Smooth muscle cell (in vitro differentiated cells): Measurements from ENCODE around the gene WNT7A. TPM values are rescaled to one million over a fixed set of nuclear protein-coding genes. Genes with fewer than 3 reads are reported as not detected.

Experiments used
- DNase-seq: peaks from one replicate; lab custom pipeline; 2025; ENCODE audit not compliant: unreplicated experiment; lab: John Stamatoyannopoulos, UW
- H2AFZ ChIP-seq: fragments of 200-600 bp; sonication (generic); 2 replicates; pipeline ENCODE4 v1.6.0; 2016; ENCODE audit warnings: antibody characterized with exemption, low read depth, mild to moderate bottlenecking
- H3F3A ChIP-seq: fragments of 200-600 bp; sonication (generic); 2 replicates; pipeline ENCODE4 v1.6.0; 2017; ENCODE audit warnings: antibody characterized with exemption, low read depth
- H3K27ac ChIP-seq: fragments of 200-600 bp; sonication (generic); 2 replicates; pipeline ENCODE4 v1.5.1; 2016; ENCODE audit warnings: low read depth, mild to moderate bottlenecking
- H3K27me3 ChIP-seq: fragments of 200-600 bp; sonication (generic); 2 replicates; pipeline ENCODE4 v1.6.1; 2016; ENCODE audit warnings: low read depth, mild to moderate bottlenecking
- H3K36me3 ChIP-seq: fragments of 200-600 bp; sonication (generic); 2 replicates; pipeline ENCODE4 v1.5.1; 2016; ENCODE audit warnings: low read depth
- H3K4me1 ChIP-seq: fragments of 200-600 bp; sonication (generic); 2 replicates; pipeline ENCODE4 v1.5.1; 2016; ENCODE audit warnings: low read depth
- H3K4me2 ChIP-seq: fragments of 200-600 bp; sonication (generic); 2 replicates; pipeline ENCODE4 v1.6.0; 2016; ENCODE audit warnings: mild to moderate bottlenecking
- H3K4me3 ChIP-seq: fragments of 200-600 bp; sonication (generic); 2 replicates; pipeline ENCODE4 v1.5.1; 2016; ENCODE audit warnings: mild to moderate bottlenecking
- H3K79me2 ChIP-seq: fragments of 200-600 bp; sonication (generic); 2 replicates; pipeline ENCODE4 v1.6.0; 2016; ENCODE audit warnings: low read depth, mild to moderate bottlenecking
- H3K9ac ChIP-seq: fragments of 200-600 bp; sonication (generic); 2 replicates; pipeline ENCODE4 v1.6.0; 2016; ENCODE audit warnings: low read depth
- H3K9me3 ChIP-seq: fragments of 200-600 bp; sonication (generic); replicated peaks from 2 replicates; pipeline ENCODE4 v1.5.1; 2016; ENCODE audit warnings: low read depth
- H4K20me1 ChIP-seq: fragments of 200-600 bp; sonication (generic); 2 replicates; pipeline ENCODE4 v1.6.0; 2016; ENCODE audit warnings: low read depth
- CTCF ChIP-seq: fragments of 200-600 bp; sonication (generic); IDR thresholded peaks from 2 replicates; pipeline ENCODE4 v1.5.1; 2017; ENCODE audit warnings: borderline replicate concordance, mild to moderate bottlenecking, antibody characterized with exemption; ENCODE audit not compliant: insufficient read depth, poor library complexity, severe bottlenecking
- WGBS: methylation state at CpG from one replicate; pipeline ENCODE4 v1.1.7; 2016; ENCODE audit warnings: low lambda C conversion rate; 5-methylcytosine and 5-hydroxymethylcytosine counted together
- polyA plus RNA-seq: library from polyadenylated mRNA; unstranded; fragments of >200 nt; fragmentation: Nextera tagmentation; extraction: Ambion mirVana; gene quantifications from 2 replicates; pipeline ENCODE4 v1.2.1, GENCODE V29; 2016
- total RNA-seq: library from RNA; depleted of rRNA; stranded (reverse); fragments of >200 nt; gene quantifications from 2 replicates; pipeline ENCODE4 v1.2.3, GENCODE V29; 2014

The WNT7A gene
- total and polyA plus RNA-seq, 2 experiments from 2014 or later = 0.18 to 0.24 TPM

GRCh38 chr3:13865581-13865980 lies 14.3 kb downstream of the WNT7A start:
- H4K20me1 ChIP-seq = no peaks in the 10 kb centered on the region
- no peaks in the 10 kb centered on the region for H3F3A ChIP-seq
- H2AFZ ChIP-seq = no peak overlapping the region
- TF ChIP-seq CTCF = no peak
- H3K9ac ChIP-seq = no peak overlapping the region
- no peak overlapping the region for H3K4me2 ChIP-seq
- 78% methylated on average over 7 of the region's 7 CpGs for WGBS
- no peaks in the 10 kb centered on the region for H3K36me3 ChIP-seq
- no peak overlapping the region for H3K4me3 ChIP-seq
- H3K79me2 ChIP-seq = no peaks in the 10 kb centered on the region
- H3K27ac ChIP-seq = no peak overlapping the region
- no peak for DNase-seq
- no peaks in the 10 kb centered on the region for H3K9me3 ChIP-seq
- peaks cover 23% of the 10 kb centered on the region for H3K27me3 ChIP-seq
- no peaks in the 10 kb centered on the region for H3K4me1 ChIP-seq

DNA sequence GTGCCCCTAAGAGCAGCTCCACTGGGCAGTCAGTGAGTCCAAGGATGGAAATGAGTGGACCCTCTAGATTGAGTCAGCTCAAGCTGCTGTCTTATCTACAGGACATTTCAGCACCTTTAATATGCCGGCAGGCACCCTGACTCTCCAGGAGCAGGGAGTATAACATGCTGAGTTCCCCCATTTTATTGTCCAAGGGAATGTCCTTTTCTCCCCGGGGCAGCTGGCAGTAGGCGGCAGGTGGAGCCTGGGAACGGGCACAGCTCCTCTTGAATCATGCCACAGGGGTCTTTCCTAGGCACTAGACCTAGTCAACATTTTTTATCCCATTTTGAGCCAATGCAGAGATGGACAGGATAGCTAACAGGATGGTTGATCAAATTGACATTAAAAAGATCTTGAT lies 14.8 kb downstream of the WNT7A start:
- no peaks in the 10 kb centered on the region for H3K36me3 ChIP-seq
- H2AFZ ChIP-seq = no peak overlapping the region
- no peaks in the 10 kb centered on the region for H3K79me2 ChIP-seq
- H3F3A ChIP-seq = no peaks in the 10 kb centered on the region
- no peaks in the 10 kb centered on the region for H4K20me1 ChIP-seq
- H3K9ac ChIP-seq = no peak overlapping the region
- peaks cover 23% of the 10 kb centered on the region for H3K27me3 ChIP-seq
- DNase-seq = no peak
- WGBS = 92% methylated on average over 4 of the region's 4 CpGs
- no peak overlapping the region for H3K27ac ChIP-seq
- no peak overlapping the region for H3K4me2 ChIP-seq
- no peaks in the 10 kb centered on the region for H3K9me3 ChIP-seq
- no peak for TF ChIP-seq CTCF
- no peak overlapping the region for H3K4me3 ChIP-seq
- no peaks in the 10 kb centered on the region for H3K4me1 ChIP-seq

- H3K9me3 ChIP-seq = no peaks in the 10 kb centered on the region
- H3K36me3 ChIP-seq = no peaks in the 10 kb centered on the region
- no peaks in the 10 kb centered on the region for H3K4me1 ChIP-seq
- DNase-seq = no peak
- H3K79me2 ChIP-seq = no peaks in the 10 kb centered on the region
- 73% methylated on average over 10 of the region's 10 CpGs for WGBS
- H3K4me3 ChIP-seq = no peak overlapping the region
- no peak overlapping the region for H3K4me2 ChIP-seq
- H3F3A ChIP-seq = no peaks in the 10 kb centered on the region
- H3K27me3 ChIP-seq = peaks cover 23% of the 10 kb centered on the region
- H3K9ac ChIP-seq = no peak overlapping the region
- no peak overlapping the region for H3K27ac ChIP-seq
- TF ChIP-seq CTCF = no peak
- H2AFZ ChIP-seq = no peak overlapping the region
- no peaks in the 10 kb centered on the region for H4K20me1 ChIP-seq
These were observed 15.8 kb downstream of the WNT7A start for GRCh38 chr3:13863965-13864595.

- WGBS = 83% methylated on average over 6 of the region's 6 CpGs
These were observed 16.4 kb downstream of the WNT7A start for GRCh38 chr3:13863382-13863952.

More at GRCh38 chr3:13863382-13863952, 16.4 kb downstream of the WNT7A start:
- Histone ChIP-seq H3K27ac (no peak overlapping the region), H3K79me2 (no peaks in the 10 kb centered on the region), H3K9ac (no peak overlapping the region), H3K27me3 (peaks cover 23% of the 10 kb centered on the region), H2AFZ (no peak overlapping the region), H3K4me1 (no peaks in the 10 kb centered on the region), H3K4me3 (no peak overlapping the region), H3K9me3 (no peaks in the 10 kb centered on the region), H3F3A (no peaks in the 10 kb centered on the region), H4K20me1 (no peaks in the 10 kb centered on the region), H3K4me2 (no peak overlapping the region), H3K36me3 (no peaks in the 10 kb centered on the region)
- no peak for TF ChIP-seq CTCF
- no peak for DNase-seq
